ENCODE data around the gene PMEPA1.

Gene PMEPA1

DNA sequence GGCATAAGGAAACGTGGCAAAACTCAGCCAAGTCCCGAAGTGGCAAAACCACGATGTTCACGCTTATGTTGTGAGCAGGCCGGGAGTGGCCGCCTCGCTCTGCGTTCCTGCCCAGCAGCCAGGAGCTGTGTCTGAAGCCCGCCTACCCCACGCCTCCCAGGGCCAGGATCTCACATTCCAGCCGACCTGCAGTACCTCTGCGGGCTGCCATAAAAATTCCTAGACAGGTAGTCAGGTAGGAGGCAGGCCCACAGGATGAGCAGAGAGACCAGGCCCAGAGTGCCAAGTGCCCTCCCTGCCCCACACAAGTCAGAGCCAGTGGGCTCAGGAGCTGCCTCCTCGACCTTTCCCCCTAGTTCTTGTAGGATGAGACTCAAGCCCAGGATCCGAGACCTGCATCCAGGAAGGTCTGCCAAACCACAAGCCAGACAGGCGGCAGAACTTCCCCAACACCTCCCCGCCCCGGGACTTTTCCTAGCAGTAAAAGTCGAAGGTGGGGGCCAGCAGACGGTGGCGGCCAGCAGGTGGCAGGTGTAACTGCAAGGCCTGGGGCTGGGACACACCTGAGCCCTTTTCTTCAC lies 16.7 kb downstream of the PMEPA1 start:
- no peak for DNase-seq (ENCODE audit: low read depth)

DNA sequence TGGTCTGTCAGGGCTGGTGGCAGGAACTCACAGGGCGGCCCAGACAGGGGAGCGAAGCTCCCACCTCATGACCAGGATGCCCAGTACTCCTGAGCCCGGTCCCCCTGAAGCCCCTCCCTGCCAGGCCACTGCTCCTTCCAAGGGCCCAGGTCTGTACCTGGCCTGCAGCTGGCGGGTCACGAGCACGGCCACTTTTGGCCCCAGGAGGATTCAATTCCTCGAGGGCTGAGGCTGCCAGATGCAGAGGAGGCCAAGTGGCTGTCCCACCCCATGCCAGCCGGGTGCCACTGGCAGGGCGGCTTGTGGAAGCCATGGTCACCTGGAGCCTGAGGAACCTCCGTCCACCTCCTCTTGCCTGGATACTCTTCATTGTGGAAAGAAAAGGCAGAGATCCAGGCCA lies 17.4 kb downstream of the PMEPA1 start:
- no peak for DNase-seq (ENCODE audit: low read depth)

- DNase-seq (ENCODE audit: low read depth), result no peak
Measured at GRCh38 chr20:57691699-57692098, 18.1 kb downstream of the PMEPA1 start.

DNA sequence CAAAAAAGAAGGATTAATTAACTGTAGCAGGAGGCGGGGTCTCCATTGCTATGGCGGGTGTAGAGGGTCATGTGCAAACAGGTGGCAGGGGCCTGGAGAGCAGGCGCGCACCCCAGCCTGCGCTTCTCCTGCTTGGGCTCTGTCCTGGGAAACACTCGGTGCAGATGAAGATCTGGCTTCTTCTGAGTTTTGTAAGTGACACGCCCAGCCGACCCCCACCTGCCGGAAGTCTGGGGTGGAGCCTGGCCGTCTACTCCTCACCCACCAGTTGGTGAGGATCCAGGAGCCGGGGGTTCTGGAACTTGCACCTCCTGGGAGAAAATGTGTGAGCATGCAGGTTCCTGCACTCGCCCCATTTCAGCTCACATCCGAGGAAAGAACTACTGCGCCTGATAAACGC lies 19.3 kb downstream of the PMEPA1 start:
- DNase-seq (ENCODE audit: low read depth), result no peak

- no peak for DNase-seq (ENCODE audit: low read depth)
Measured at GRCh38 chr20:57689745-57690481, 19.9 kb downstream of the PMEPA1 start.

DNA sequence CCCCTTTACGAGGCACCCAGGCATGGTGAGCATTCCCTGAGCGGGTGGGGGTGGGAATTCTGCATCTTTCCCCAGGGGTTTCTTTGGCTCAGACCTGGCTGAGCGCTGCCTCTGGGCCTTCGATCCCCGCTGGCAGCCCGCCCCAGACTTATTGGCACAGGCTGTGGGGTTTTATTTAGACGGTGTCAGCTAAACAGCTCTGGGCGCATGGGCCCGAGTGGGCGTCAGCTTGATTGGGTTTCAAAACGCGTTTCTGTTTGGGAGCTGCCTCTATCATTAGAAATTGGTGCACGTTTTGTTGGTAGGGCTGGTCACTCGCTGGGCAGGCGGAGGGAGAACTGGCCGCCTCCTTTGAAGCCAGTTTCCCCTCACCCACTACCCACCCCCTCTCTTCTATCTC lies 21.0 kb downstream of the PMEPA1 start:
- no peak for DNase-seq (ENCODE audit: low read depth)

GRCh38 chr20:57688295-57688694 lies 21.5 kb downstream of the PMEPA1 start:
- DNase-seq (ENCODE audit: low read depth), result no peak

- DNase-seq (ENCODE audit: low read depth), result no peak
Measured at GRCh38 chr20:57686931-57687652, 22.7 kb downstream of the PMEPA1 start.

DNA sequence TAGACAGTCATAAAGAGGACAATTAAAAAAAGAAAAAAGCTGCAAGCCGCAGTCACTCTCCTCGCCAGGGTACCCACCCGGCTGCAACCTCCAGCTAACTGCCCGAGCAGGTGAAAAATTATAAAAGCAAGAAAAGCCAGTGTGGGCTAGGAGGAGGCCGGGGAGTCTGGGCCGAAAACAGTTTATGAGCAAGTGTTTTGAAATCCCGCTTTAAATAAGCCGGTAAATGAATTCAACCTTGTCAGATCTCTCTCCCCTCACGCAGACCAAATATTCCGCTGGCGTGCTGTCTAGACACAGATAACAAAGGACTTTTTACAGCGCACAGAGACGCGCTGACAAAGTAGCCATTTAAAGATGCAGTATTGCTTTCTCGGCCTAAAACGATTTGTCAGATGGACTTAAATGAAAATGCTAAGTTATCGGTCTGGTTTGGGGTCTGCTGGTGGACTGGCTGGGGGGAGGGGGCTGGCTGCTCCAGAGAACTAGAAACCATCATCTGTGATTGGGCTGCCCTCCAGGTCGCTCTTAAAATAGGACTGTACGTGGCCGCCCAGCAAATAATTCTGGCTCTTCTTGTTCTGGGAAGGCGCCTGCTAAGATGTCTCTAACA lies 24.6 kb downstream of the PMEPA1 start:
- DNase-seq (ENCODE audit: low read depth), result no peak

DNA sequence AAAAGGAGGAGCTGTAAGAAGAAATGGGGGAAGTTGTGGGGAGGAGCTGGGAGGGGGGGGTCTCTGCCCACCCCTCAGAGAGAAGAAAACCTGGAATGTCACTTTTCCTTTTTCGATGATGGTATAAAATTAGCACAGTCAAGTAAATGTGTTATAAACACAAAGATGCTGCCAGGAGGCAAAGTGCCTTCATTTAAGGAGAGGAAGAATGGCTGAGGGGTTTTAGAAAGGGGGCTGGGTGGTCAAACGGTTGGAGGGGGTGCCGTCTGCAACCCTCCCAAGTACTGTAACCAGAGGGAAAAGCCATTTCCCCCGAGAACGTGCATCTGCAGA lies 25.0 kb downstream of the PMEPA1 start:
- DNase-seq (ENCODE audit: low read depth), result no peak

DNA sequence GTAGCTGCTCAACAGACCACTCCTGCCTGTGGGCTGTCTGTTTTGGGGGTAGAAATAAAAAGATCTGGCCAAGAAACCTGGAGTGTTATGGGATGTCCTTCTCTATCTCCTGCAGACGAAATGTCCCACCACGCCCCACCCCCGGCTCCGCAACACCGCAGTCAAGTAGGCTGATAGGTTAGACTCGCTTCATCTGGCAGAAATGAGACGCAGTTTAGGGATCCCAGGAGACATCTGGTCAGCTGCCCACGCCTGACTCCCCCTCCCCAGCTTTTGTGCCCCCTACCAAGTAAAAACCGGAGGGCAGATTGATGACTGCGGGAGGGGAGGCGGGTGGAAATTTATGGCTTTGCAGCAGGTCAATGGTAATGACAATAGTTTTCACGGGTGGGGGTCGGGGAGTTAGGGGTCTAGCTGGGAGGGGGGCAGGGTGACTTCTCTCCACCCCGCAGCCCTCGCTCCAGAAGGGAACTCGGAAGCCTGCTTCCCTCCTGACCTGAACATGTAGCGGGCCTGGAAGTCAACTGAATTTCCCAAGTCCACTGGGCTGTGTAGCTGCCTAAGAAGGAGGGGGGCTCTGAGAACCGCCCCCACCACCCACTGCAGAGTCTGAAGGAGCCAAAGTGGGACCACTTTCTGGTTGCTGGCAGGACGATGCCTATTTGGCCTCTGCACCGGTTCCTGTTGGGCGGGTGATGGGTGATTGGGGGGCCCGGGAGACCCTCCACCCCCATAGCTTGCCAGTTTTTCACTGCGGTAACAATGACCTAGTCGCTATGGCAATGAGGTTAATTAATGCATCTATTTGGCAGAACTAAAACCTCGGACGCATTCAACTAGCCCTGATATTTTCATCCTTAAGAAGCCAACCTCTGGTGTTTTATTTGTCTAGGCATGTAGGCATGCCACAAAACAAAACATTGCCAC lies 25.7 kb downstream of the PMEPA1 start:
- DNase-seq (ENCODE audit: low read depth), result no peak

DNA sequence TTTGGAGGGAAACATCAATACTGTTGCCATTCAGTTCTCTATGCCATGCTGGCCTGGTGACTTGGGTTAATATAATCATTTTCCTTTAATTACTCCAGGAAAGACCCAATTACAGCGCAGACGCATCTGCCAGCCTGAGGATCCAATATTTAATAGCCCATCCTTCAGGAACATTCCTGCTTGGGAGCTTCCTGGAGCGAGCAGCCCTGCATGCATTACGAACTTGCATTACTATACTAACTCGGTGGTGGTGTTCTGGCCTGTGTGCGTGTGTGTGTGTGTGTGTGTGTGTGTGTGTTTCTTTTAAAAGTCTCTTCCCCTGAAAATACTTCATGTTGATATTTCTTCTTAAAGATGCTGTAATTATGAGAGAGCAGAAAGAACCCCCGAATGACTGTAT lies 26.5 kb downstream of the PMEPA1 start:
- DNase-seq (ENCODE audit: low read depth), result no peak

GRCh38 chr20:57682184-57683101 lies 27.4 kb downstream of the PMEPA1 start:
- no peak for DNase-seq (ENCODE audit: low read depth)

DNA sequence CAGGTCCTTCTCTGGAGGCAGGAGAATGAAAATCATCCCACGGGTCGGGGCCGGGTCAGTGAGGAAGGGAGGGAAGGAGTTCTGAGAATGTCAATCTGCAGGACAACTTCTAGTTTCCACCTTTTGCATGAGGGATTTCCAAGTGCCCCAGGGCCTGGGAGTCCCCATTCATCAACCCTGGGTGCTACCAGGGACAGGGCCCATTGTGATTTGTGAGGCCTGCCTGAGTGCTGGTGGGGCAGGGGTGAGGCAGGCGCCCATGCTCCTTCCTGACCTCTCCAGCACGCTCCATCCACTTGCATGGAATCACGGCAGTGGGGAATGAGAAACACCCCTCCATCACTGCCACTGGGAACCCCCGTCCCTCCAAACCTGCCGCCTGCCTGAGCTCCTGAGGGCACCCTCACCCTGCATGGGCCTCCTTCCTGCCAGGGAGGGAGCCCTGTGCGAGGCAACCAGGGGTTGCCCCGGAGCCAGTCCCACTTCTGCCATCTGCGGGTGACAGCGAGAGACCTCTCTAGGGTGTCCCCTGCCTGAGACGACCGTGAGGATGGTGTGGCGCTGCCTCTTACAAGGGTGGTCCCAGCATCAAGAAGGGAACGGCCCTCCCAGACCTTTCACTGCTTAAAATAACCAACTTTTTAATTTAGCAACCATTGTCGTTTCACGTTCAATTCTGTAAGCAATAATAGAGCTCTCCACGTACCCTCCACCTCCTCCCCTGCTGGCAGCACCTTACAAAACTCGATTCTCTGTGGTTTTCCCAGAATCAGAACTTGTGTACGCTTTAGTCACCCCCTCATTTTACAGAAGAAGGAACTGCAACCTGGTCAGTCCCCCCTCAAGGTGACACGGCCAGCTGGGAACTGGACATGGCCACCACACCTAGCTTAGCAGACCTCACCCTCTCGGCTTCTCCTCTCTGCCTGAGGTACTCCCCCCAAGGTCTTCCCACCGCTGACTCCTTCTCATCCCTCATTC lies 28.6 kb downstream of the PMEPA1 start:
- DNase-seq (ENCODE audit: low read depth), result no peak

DNA sequence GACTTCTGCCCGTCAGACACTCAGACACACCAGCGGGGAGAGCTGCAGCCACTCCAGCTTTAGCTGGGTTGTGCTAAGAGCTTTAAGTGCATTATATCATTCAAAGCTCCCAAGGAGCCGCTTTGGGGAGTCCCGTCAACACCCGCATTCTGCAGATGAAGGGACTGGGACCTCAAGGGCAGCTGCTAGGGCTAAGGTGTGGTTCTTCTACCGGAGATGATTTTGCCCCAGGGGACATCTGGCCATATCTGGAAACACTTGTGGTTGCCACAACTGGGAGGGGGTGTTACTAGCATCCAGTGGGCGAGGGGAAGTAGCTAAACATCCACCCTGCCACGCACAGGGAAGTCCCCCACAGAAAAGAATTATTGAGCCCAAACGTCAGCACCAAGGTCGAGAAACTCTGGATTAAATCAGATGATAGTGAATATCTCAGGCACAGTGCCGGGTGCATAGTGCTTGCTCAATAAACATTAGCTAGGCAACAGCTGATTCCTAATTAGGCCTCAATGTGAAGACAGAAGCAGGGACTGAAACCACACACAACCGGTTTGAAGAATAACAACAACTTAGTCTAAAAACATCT lies 29.6 kb downstream of the PMEPA1 start:
- no peak for DNase-seq (ENCODE audit: low read depth)

DNA sequence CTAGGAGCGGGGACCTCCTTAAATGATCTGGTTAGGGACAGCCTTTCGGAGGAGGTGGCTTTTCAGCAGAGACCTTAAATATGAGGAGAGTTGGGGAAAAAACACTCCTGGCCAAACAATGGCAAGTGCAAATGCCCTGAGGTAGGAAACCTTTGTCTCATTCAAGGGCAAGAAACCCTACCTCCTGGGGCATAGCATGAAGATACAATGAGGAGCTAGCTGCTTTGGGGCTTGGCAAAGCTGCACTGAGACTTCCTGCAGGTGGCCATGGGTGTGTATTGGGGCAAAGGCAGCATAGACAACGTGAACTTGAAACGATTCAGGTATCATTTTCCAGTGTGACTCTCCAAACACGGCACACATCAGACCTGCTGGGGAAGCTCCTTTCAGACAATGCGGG lies 30.7 kb downstream of the PMEPA1 start:
- no peak for DNase-seq (ENCODE audit: low read depth)

- DNase-seq (ENCODE audit: low read depth), result no peak
Measured at GRCh38 chr20:57678340-57678739, 31.5 kb downstream of the PMEPA1 start.

- DNase-seq (ENCODE audit: low read depth), result no peak
Measured at GRCh38 chr20:57677584-57677982, 32.2 kb downstream of the PMEPA1 start.
